Activated CD4-positive, alpha-beta T cell treated with anti-CD3 and anti-CD28 coated beads, Interleukin-2, amount 10 ng/mL, durations not matched to agents 7 days and 5 days (primary cell): ENCODE measurements around the gene GRID2IP. TPM values are rescaled to one million over a fixed set of nuclear protein-coding genes. Genes with fewer than 3 reads are reported as not detected.
A peak's percentile ranks its signal among the peaks of the same experiment; 100 is the strongest.

Experiments
- CTCF ChIA-PET: fragments of 350-600 bp; sonication (Branson Sonifier 250); formaldehyde crosslinking; loops from one replicate; lab custom pipeline; 2021; ENCODE audit warnings: antibody characterized with exemption; lab: Charles Lee
- POLR2A ChIA-PET: fragments of 350-600 bp; sonication (Branson Sonifier 250); formaldehyde crosslinking; loops from one replicate; lab custom pipeline; 2021; ENCODE audit warnings: antibody characterized with exemption; lab: Charles Lee
- DNase-seq: peaks from one replicate; pipeline ENCODE4 v3.0.0-alpha.2; 2020
- H3K27ac Mint-ChIP-seq: one replicate; pipeline ENCODE4 v1.8.0; 2021; ENCODE audit warnings: mild to moderate bottlenecking, moderate library complexity, mixed read lengths
- H3K27me3 Mint-ChIP-seq: one replicate; pipeline ENCODE4 v1.8.0; 2021; ENCODE audit warnings: mixed read lengths
- H3K36me3 Mint-ChIP-seq: one replicate; pipeline ENCODE4 v1.8.0; 2021; ENCODE audit warnings: low read depth, mixed read lengths
- H3K4me1 Mint-ChIP-seq: one replicate; pipeline ENCODE4 v1.8.0; 2021; ENCODE audit warnings: mixed read lengths
- H3K4me3 Mint-ChIP-seq: one replicate; pipeline ENCODE4 v1.8.0; 2021; ENCODE audit warnings: mild to moderate bottlenecking, moderate library complexity, mixed read lengths
- H3K9me3 Mint-ChIP-seq: one replicate; pipeline ENCODE4 v1.8.0; 2021; ENCODE audit warnings: mixed read lengths
- total RNA-seq, 2 experiments: library from RNA; stranded (reverse); gene quantifications; one replicate each; pipeline ENCODE4 v1.2.3, GENCODE V29; 2021

Gene GRID2IP
- total RNA-seq, 2 experiments from 2014 or later = 0.07 TPM; not detected in 1

DNA sequence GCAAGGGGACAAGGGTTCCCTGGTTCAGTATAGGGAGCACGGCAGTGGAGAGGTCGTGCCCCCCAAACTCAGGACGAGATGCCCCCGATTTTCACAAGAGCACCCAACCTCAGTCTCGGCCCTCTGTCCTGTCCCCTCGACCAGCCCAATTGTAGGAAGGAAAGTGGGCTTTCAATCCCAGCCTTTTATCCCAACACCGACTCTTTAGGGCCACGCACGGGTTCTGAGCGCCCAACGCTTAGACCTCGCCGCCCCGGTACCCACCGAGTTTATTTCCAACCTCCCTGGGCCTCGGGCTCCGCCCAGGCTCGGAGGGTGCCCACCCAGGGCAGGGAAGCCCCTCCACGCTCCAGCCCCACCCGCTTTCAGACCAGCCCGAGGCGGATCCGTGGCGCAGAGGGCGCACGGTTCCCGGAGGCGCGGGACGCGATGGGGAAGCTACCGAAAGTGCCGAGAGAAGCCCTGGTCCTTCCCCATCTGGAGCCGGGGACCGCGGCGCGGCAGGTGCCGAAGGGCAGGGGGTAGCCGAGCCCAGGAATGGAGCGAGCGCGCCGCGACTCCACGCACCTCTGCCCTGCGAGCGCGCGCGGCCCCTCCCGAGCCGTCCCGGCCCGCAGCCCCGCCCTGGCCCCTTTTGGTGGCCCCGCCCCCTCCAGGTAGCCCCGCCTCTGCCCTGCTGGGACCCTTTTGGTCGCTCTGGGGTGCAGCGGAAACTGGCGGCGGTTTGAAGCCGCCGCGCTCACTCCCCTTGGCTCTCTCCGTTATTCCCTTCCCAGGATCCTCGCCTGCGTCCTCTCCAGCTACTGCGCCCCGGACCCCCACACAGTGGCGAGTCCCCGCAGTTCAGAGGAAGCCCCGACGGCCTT is 20.4 kb downstream of the GRID2IP start:
- no peaks in the 10 kb centered on the region for H3K36me3 Mint-ChIP-seq
- POLR2A ChIA-PET = no interaction called here
- H3K9me3 Mint-ChIP-seq = no peaks in the 10 kb centered on the region
- DNase-seq = peak; percentile 53
- no peak overlapping the region for H3K27ac Mint-ChIP-seq
- H3K27me3 Mint-ChIP-seq = peaks cover 46% of the 10 kb centered on the region
- H3K4me3 Mint-ChIP-seq = peak overlapping the region; percentile 70
- peaks cover 20% of the 10 kb centered on the region for H3K4me1 Mint-ChIP-seq
- CTCF ChIA-PET = no interaction called here

DNA sequence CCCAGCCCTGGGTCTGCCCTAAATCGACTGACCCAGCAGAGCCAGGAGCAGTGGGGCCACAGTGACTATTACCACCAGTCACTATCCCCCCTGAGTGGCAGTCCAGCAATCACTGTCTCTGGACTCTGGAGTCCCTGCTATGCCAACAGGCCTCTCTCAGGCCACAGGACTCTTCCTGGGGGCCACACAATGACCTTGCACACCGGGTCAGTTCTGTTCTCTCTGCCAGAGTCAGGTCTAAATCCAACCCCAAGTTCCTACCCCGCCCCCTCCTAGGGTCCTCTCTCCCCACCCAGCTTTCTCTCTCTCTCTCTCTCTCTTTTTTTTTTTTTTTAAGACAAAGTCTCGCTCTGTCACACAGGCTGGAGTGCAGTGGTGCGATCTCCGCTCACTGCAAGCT is 21.6 kb downstream of the GRID2IP start:
- H3K27me3 Mint-ChIP-seq = peaks cover 38% of the 10 kb centered on the region
- H3K9me3 Mint-ChIP-seq = no peaks in the 10 kb centered on the region
- CTCF ChIA-PET = interaction anchor here (1.4 to 2.2 kb wide), 2 partner anchors 25 to 29 kb away, joined by 3 to 5 read pairs; no protein-coding TSS in a partner anchor
- H3K27ac Mint-ChIP-seq = no peak overlapping the region
- no peaks in the 10 kb centered on the region for H3K36me3 Mint-ChIP-seq
- no peak for DNase-seq
- POLR2A ChIA-PET = interaction anchor here (0.6 kb wide), 1 partner anchor 900 kb away, joined by 4 read pairs; no protein-coding TSS in a partner anchor
- H3K4me1 Mint-ChIP-seq = peaks cover 20% of the 10 kb centered on the region
- H3K4me3 Mint-ChIP-seq = peak overlapping the region; percentile 70

DNA sequence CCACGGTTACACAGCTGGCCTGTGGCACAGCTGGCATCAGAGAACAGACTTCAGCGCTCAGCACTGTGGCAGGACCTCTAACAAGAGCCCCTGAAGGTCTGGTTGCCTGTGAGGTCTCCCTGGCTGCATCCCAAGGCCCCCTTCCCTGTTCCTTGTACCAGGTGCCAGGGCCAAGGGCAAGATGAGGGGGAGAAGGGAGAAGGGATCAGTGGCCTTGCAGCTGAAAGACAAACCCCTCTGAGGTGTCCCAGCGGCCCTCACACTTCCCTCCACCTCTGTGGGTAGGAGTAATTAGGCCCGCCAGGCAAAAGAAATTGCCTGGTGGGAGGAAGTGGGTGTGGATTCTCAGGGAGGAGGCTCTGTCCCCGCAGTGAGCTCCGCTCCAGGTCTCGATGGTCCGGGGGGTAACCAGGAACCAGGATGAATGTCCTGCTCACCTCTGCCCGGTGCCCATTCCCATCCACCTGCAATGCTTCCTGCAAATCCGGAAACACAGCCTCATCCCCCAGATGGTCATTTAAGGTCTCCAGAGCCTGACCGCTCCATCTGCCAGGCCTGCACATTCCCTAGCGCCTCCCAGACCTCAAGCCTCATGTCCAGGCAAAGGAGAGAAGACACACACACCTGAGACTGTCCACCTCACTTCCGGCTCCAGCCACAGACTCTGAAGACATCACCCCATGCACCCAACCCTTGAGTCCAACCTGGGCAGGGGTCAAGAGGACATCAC is 22.7 kb downstream of the GRID2IP start:
- Mint-ChIP-seq H3K4me3 (no peak overlapping the region), H3K27ac (no peak overlapping the region), H3K27me3 (peaks cover 31% of the 10 kb centered on the region), H3K36me3 (no peaks in the 10 kb centered on the region), H3K9me3 (no peaks in the 10 kb centered on the region), H3K4me1 (peaks cover 14% of the 10 kb centered on the region)
- CTCF ChIA-PET = interaction anchor here (0.8 to 2.2 kb wide), 6 partner anchors 8 to 329 kb away, joined by 3 to 5 read pairs (median 3); no protein-coding TSS in a partner anchor
- POLR2A ChIA-PET = no interaction called here
- DNase-seq = no peak

DNA sequence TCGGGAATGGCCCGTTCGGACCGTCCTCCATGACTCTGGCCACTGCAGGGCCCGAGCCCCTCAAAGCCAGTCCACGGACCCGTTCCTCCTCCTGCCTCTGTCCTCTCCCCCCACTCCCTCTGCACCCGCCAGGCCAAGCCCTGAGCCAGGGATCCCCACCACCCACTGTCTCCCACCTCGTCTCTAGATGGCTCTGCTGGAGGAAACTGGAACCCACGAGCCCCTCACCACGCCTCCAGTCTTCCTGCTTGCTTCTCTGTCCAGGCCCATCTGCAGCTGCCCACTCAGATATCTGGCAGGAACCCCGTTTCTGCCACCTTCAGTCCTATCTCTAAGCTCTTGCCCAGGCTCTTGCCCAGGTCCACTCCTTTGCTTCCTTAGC is 24.3 kb downstream of the GRID2IP start:
- ChIA-PET POLR2A (no interaction called here), CTCF (interaction anchor here (0.7 to 1.6 kb wide), 2 partner anchors 23 to 35 kb away, joined by 3 to 4 read pairs; no protein-coding TSS in a partner anchor)
- H3K27me3 Mint-ChIP-seq = peaks cover 28% of the 10 kb centered on the region
- no peak overlapping the region for H3K27ac Mint-ChIP-seq
- H3K4me3 Mint-ChIP-seq = peak overlapping the region; percentile 35
- H3K36me3 Mint-ChIP-seq = no peaks in the 10 kb centered on the region
- H3K9me3 Mint-ChIP-seq = no peaks in the 10 kb centered on the region
- no peak for DNase-seq
- peaks cover 14% of the 10 kb centered on the region for H3K4me1 Mint-ChIP-seq

DNA sequence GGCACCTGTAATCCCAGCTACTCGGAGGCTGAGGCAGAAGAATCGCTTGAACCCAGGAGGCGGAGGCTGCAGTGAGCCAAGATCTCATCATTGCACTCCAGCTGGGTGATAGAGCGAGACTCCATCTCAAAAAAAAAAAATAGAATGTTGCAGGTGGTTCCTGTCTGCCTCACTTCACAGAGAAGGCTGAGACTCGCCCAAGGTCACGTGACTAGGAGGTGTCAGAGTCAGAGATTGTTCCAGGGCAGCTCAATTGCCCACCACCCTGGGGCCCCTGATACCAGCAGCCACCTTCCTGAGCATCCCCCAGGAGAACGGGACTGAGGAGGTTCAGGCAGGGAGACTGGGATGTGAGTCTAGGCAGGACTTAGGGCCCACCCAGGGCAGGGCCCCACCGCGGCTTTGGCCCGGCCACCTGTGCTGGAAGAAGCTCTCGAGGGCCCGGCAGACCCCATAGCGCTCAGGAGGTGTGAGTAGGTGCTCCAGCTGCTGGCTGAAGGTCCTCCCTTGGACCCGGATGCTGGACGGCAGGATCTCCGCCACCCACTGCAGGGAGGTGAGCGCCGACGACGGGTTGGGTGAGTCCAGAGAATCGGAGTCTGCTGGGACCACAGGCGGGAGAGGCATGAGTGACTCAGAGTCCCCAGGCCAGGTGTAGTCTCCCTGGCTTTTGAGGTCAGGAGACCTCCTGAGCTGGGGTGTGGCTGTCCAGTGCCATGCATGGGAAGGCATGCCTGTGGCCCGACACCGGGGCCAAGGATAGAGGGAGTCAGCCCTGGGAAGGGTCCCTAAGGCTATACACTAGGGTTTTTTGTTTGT is 30.9 kb downstream of the GRID2IP start:
- ChIA-PET POLR2A (no interaction called here), CTCF (interaction anchor here (0.5 to 1.6 kb wide), 4 partner anchors 13 to 1694 kb away, joined by 3 to 6 read pairs (median 4); no protein-coding TSS in a partner anchor)
- no peak overlapping the region for H3K27ac Mint-ChIP-seq
- H3K27me3 Mint-ChIP-seq = peaks cover 3% of the 10 kb centered on the region
- no peak overlapping the region for H3K4me3 Mint-ChIP-seq
- H3K4me1 Mint-ChIP-seq = peaks cover 9% of the 10 kb centered on the region
- DNase-seq = no peak
- H3K9me3 Mint-ChIP-seq = no peaks in the 10 kb centered on the region
- no peaks in the 10 kb centered on the region for H3K36me3 Mint-ChIP-seq

DNA sequence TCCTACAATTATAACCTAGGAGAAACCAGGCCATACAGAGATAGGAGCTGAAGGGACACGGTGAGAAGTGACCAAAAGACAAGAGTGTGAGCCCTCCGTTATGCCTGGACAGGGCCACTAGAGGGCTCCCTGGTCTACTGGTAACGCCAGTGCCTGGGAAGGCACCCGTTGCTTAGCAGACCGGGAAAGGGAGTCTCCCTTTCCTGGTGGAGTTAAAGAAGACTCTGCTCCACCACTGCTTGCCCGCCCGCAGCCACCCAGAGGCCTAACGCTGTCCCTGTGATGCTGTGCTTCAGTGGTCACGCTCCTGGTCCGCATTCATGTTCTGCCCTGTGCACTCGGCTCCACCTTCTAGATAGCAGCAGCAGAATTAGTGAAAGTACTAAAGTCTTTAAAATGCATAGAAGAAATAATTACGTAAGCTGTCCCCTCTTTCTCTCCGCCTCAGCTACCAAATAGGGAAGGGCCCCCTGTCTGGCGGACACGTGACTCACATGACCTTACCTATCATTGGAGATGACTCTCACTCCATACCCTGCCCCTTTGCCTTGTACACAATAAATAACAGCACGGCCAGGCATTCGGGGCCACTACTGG is 34.8 kb downstream of the GRID2IP start:
- H3K36me3 Mint-ChIP-seq = no peaks in the 10 kb centered on the region
- DNase-seq = peak; percentile 69
- POLR2A ChIA-PET = no interaction called here
- no peak overlapping the region for H3K27ac Mint-ChIP-seq
- no peaks in the 10 kb centered on the region for H3K9me3 Mint-ChIP-seq
- H3K4me3 Mint-ChIP-seq = peak overlapping the region; percentile 58
- CTCF ChIA-PET = interaction anchor here (0.6 to 1.6 kb wide), 9 partner anchors 11 to 197 kb away, joined by 3 to 8 read pairs (median 3); no protein-coding TSS in a partner anchor
- H3K4me1 Mint-ChIP-seq = peaks cover 9% of the 10 kb centered on the region
- peaks cover 1% of the 10 kb centered on the region for H3K27me3 Mint-ChIP-seq

DNA sequence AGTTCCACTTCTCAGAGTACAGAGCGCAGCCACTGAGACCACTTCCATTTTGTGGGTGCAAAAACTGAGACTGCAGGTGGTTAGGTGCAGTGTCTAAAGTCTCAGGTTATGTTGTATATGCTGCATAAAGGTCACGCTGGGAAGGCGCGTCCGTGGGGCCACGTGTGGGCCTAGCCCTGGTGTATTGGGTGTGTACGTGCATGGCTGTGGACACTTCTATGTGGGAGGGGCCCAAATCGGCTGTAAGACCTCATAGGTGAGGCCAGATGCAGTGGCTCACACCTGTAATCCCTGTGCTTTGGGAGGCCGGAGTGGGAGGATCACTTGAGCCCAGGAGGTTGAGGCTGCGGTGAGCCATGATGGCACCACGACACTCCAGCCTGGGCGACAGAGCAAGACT is 37.7 kb downstream of the GRID2IP start:
- POLR2A ChIA-PET = no interaction called here
- CTCF ChIA-PET = interaction anchor here (1.1 to 2.1 kb wide), 2 partner anchors 10 kb away, joined by 4 to 5 read pairs; no protein-coding TSS in a partner anchor
- Mint-ChIP-seq H3K9me3 (no peaks in the 10 kb centered on the region), H3K27me3 (peaks cover 1% of the 10 kb centered on the region), H3K4me3 (no peak overlapping the region), H3K36me3 (no peaks in the 10 kb centered on the region), H3K27ac (no peak overlapping the region), H3K4me1 (peaks cover 9% of the 10 kb centered on the region)
- no peak for DNase-seq

DNA sequence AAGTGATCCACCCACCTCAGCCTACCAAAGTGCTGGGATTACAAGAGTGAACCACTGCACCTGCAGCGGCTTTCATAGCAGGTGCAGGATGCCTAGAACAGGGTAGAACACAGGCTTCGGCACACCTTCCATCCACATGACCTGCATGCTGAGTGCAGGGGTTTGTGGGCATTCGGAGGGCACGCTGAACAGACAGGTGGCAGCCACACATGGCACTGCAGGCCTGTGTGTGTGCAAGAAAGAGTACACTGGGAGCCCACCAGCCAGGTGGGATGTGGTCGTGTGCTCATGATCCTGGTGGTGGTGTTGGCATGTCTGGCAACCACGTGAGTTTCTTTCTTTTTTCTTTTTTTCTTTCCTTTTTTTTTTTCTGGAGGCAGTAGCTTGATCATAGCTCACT is 38.4 kb downstream of the GRID2IP start:
- Mint-ChIP-seq H3K9me3 (no peaks in the 10 kb centered on the region), H3K36me3 (no peaks in the 10 kb centered on the region), H3K4me3 (no peak overlapping the region), H3K27me3 (peaks cover 1% of the 10 kb centered on the region), H3K27ac (no peak overlapping the region), H3K4me1 (peaks cover 9% of the 10 kb centered on the region)
- CTCF ChIA-PET = interaction anchor here (2.1 kb wide), 1 partner anchor 11 kb away, joined by 5 read pairs; no protein-coding TSS in a partner anchor
- no peak for DNase-seq
- POLR2A ChIA-PET = no interaction called here

DNA sequence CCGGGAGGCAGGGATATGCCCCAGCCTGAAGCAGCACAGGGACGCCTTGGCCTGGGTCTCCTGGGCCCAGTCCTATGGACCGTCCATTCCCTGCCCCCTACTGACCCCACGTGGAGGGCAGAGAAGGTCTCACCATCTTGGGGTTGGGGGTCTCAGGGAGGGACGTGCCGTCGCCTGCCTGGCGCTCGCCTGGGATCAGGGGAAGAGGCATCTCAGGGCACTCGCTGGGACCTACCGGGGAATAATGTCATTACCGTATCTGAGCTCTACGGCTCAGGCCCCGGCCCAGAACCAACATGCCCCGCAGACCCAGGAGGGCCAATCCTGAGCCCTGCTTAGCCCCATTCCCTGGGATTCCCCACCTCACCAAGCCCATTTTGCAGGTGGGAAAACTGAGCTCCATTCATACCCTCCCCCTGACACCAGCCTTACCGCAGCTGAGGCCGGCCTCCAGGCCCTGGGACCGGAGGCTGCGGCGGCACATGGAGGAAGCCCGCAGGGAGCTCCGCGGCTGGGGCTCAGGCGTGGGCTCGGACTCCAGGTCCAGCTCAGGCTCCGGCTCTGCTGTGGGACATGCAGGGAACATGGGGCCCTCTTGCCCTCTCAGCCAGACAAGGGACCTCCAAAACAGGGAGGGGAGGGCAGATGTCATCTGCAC is 40.7 kb downstream of the GRID2IP start:
- no peak for DNase-seq
- no peaks in the 10 kb centered on the region for H3K4me1 Mint-ChIP-seq
- H3K36me3 Mint-ChIP-seq = no peaks in the 10 kb centered on the region
- H3K9me3 Mint-ChIP-seq = no peaks in the 10 kb centered on the region
- H3K4me3 Mint-ChIP-seq = no peak overlapping the region
- CTCF ChIA-PET = no interaction called here
- no peak overlapping the region for H3K27ac Mint-ChIP-seq
- H3K27me3 Mint-ChIP-seq = no peaks in the 10 kb centered on the region
- POLR2A ChIA-PET = no interaction called here

DNA sequence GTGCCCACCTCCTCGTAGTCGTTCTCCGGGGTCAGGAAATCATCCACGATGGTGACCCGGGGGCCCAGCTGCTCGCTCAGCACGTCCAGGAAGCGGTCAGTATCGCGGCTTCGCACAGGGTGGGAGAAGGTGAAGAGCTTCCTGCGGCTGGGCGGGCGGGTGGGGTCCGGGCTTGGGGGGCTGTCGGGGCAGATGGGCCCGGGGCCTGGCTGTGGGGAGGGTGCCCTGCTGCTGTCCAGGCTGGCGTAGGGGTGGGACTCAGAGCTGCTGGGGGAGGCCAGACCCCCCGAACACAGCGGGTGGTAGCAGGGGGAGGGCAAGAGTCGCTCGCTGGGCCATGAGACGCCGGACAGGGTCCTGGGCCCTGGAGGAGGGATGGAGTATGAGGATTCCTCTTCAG is 42.3 kb downstream of the GRID2IP start:
- Mint-ChIP-seq H3K4me3 (no peak overlapping the region), H3K4me1 (peaks cover 9% of the 10 kb centered on the region), H3K27me3 (no peaks in the 10 kb centered on the region), H3K9me3 (no peaks in the 10 kb centered on the region), H3K27ac (no peak overlapping the region), H3K36me3 (no peaks in the 10 kb centered on the region)
- no peak for DNase-seq
- POLR2A ChIA-PET = no interaction called here
- CTCF ChIA-PET = interaction anchor here (1.3 kb wide), 1 partner anchor 36 kb away, joined by 3 read pairs; no protein-coding TSS in a partner anchor

DNA sequence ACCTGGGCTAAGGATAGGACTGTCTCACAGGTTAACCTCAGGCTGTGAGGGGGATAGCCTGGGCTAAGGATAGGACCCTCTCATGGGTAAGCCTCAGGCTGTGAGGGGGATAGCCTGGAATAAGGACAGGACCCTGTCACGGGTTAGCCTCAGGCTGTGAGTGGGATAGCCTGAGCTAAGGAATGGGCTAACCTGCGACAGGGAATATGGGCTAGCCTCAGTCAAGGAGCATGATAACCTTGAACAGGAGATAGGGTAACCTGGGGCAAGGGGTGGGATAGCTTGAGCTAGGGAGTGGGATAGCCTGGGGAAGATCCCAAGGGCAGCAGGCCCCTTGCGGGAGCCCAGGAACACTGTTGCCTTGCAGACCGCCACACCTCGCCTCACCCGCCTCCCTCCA is 42.7 kb downstream of the GRID2IP start:
- DNase-seq = no peak
- ChIA-PET POLR2A (no interaction called here), CTCF (interaction anchor here (1.3 kb wide), 1 partner anchor 36 kb away, joined by 3 read pairs; no protein-coding TSS in a partner anchor)
- Mint-ChIP-seq H3K4me3 (no peak overlapping the region), H3K4me1 (peaks cover 13% of the 10 kb centered on the region), H3K36me3 (no peaks in the 10 kb centered on the region), H3K27ac (no peak overlapping the region), H3K9me3 (no peaks in the 10 kb centered on the region), H3K27me3 (no peaks in the 10 kb centered on the region)
